OCI-LY7 (cell line): ENCODE measurements around the gene COL4A1. TPM values are rescaled to one million over a fixed set of nuclear protein-coding genes. Genes with fewer than 3 reads are reported as not detected.

Experiments used
- BruUV-seq: library from RNA; stranded (reverse); fragments of 400-500 nt; replicated peaks from 2 replicates; lab custom pipeline; 2021; lab: Mats Ljungman, UMichigan
- CTCF ChIA-PET: fragments of 300-600 bp; sonication (Branson Sonifier 250); formaldehyde crosslinking; loops from one replicate; lab custom pipeline; 2022; ENCODE audit warnings: antibody characterized with exemption; ENCODE audit not compliant: unreplicated experiment; lab: Charles Lee
- POLR2A ChIA-PET: fragments of 300-600 bp; sonication (Branson Sonifier 250); formaldehyde crosslinking; loops from one replicate; lab custom pipeline; 2022; ENCODE audit warnings: antibody characterized with exemption; lab: Charles Lee
- DNase-seq: peaks from one replicate; pipeline ENCODE4 v3.0.0-alpha.2; 2015; ENCODE audit warnings: low spot score
- H2AFZ ChIP-seq: fragments of 200-600 bp; sonication (generic), shearing (Covaris generic); 2 replicates; pipeline ENCODE4 v1.6.1; 2014; ENCODE audit warnings: mild to moderate bottlenecking, antibody characterized with exemption, low read length, moderate library complexity
- H3K27ac ChIP-seq: fragments of 200-600 bp; sonication (generic); 2 replicates; pipeline ENCODE4 v1.5.1; 2014; ENCODE audit warnings: mixed run types, low read depth, mild to moderate bottlenecking, moderate library complexity, low read length, inconsistent platforms; ENCODE audit not compliant: poor library complexity, severe bottlenecking
- H3K36me3 ChIP-seq: fragments of 200-600 bp; sonication (generic); 2 replicates; pipeline ENCODE4 v1.6.1; 2014; ENCODE audit warnings: mild to moderate bottlenecking, antibody characterized with exemption, low read length, moderate library complexity, mixed read lengths; ENCODE audit not compliant: insufficient read depth
- H3K4me1 ChIP-seq: fragments of 200-600 bp; sonication (generic); 2 replicates; pipeline ENCODE4 v1.5.1; 2014; ENCODE audit warnings: mild to moderate bottlenecking, low read length; ENCODE audit not compliant: insufficient read depth, poor library complexity, severe bottlenecking
- H3K4me2 ChIP-seq: fragments of 200-600 bp; sonication (generic); 2 replicates; pipeline ENCODE4 v1.6.1; 2014; ENCODE audit warnings: mild to moderate bottlenecking, low read length
- H3K4me3 ChIP-seq: fragments of 200-600 bp; sonication (generic); 2 replicates; pipeline ENCODE4 v1.5.1; 2014; ENCODE audit warnings: mild to moderate bottlenecking, low read depth, low read length; ENCODE audit not compliant: poor library complexity, severe bottlenecking
- H3K79me2 ChIP-seq: fragments of 200-600 bp; sonication (generic); 2 replicates; pipeline ENCODE4 v1.6.1; 2016; ENCODE audit warnings: low read depth, mild to moderate bottlenecking, low read length, moderate library complexity, mixed read lengths; ENCODE audit not compliant: insufficient read depth
- H3K9me2 ChIP-seq: fragments of 200-600 bp; sonication (generic); 2 replicates; pipeline ENCODE4 v1.6.1; 2016; ENCODE audit warnings: mild to moderate bottlenecking, low read length, mixed read lengths; ENCODE audit not compliant: insufficient read depth
- H3K9me3 ChIP-seq: fragments of 200-600 bp; sonication (generic); 2 replicates; pipeline ENCODE4 v1.6.1; 2014; ENCODE audit warnings: mild to moderate bottlenecking, mixed run types, low read length, mixed read lengths
- H4K20me1 ChIP-seq: fragments of 200-600 bp; sonication (generic); 2 replicates; pipeline ENCODE4 v1.6.1; 2014; ENCODE audit warnings: mild to moderate bottlenecking, antibody characterized with exemption, low read length, moderate library complexity, mixed read lengths; ENCODE audit not compliant: insufficient read depth
- EZH2phosphoT487 ChIP-seq: fragments of 200-600 bp; sonication (generic); IDR thresholded peaks from 2 replicates; pipeline ENCODE4 v1.6.1; 2018; ENCODE audit warnings: low read depth, borderline replicate concordance, mild to moderate bottlenecking, mixed run types, antibody characterized with exemption, low read length, moderate library complexity, mixed read lengths
- intact Hi-C: fragments of 100-400 bp; cut with micrococcal nuclease; formaldehyde crosslinking; loops from one replicate; pipeline ENCODE4 v1.10.0; 2022; ENCODE audit not compliant: unreplicated experiment
- total RNA-seq, 2 experiments: library from RNA; depleted of rRNA in 1 of 2; stranded (reverse); fragments of >200 nt in 1 of 2; shearing (Covaris generic) in 1 of 2; gene quantifications; 2 replicates each; pipeline ENCODE4 v1.2.3, GENCODE V29; 2014 to 2022
- TF ChIP-seq, protein P1 (sequence below): fragments of 200-600 bp; sonication (generic); conservative IDR thresholded peaks from 2 replicates; pipeline ENCODE4 v1.5.1; 2014; ENCODE audit warnings: mild to moderate bottlenecking, antibody characterized with exemption, low read length, moderate library complexity, mixed read lengths

COL4A1 gene
- total RNA-seq, 2 experiments from 2014 or later, result 0.06 TPM; not detected in 1

DNA sequence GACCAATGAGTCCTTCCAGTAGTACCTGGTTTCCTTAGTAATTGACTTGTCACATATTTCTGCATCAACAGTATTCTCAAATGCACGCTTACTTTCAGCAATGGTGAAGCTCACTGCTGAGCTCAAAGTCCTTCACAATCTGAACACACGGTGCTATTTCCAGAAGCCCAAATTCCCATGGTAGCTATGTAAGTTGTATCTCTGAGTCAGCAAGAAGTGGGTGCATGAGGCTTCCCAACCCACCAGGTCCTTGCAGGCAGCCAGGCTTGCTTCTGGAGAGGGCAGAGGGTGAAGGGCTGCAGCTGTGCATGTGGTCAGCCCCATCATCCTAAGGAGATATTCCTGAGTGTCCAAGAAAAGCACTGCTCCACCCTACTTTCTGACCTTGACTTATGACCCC is 25.8 kb upstream of the COL4A1 start:
- Histone ChIP-seq H3K9me2 (no peaks in the 10 kb centered on the region), H3K36me3 (no peaks in the 10 kb centered on the region), H3K9me3 (no peaks in the 10 kb centered on the region), H3K4me3 (no peak overlapping the region), H3K4me2 (no peak overlapping the region), H2AFZ (no peak overlapping the region), H3K4me1 (no peaks in the 10 kb centered on the region), H3K27ac (no peak overlapping the region), H4K20me1 (no peaks in the 10 kb centered on the region), H3K79me2 (no peaks in the 10 kb centered on the region)
- POLR2A ChIA-PET, result no interaction called here
- TF ChIP-seq EZH2phosphoT487, result no peak
- TF ChIP-seq, protein P1, sequence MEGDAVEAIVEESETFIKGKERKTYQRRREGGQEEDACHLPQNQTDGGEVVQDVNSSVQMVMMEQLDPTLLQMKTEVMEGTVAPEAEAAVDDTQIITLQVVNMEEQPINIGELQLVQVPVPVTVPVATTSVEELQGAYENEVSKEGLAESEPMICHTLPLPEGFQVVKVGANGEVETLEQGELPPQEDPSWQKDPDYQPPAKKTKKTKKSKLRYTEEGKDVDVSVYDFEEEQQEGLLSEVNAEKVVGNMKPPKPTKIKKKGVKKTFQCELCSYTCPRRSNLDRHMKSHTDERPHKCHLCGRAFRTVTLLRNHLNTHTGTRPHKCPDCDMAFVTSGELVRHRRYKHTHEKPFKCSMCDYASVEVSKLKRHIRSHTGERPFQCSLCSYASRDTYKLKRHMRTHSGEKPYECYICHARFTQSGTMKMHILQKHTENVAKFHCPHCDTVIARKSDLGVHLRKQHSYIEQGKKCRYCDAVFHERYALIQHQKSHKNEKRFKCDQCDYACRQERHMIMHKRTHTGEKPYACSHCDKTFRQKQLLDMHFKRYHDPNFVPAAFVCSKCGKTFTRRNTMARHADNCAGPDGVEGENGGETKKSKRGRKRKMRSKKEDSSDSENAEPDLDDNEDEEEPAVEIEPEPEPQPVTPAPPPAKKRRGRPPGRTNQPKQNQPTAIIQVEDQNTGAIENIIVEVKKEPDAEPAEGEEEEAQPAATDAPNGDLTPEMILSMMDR, result no peak
- CTCF ChIA-PET, result no interaction called here
- intact Hi-C loops, result no loop called here
- BruUV-seq, result no TSS peak
- no peak for DNase-seq

DNA sequence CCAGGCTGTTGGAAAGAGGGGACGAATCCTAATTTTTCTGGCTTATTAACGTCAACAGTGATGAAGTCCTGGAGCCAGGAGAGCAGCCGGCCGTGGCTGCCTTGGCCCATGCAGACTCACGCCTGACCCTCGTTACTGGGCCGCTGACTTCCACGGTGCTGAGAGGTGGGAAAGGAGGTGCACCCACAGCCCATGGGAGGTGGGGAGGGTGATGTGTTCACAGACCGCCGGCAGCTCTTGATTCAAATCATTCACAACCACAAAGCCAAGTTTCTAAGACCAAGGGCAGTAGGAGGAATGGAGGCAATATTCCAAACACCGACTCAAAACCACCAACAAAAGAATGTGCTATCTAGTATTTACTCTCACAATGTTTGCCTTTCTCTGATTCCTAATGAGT is 24.4 kb upstream of the COL4A1 start:
- ChIA-PET POLR2A (no interaction called here), CTCF (no interaction called here)
- Histone ChIP-seq H3K9me3 (no peaks in the 10 kb centered on the region), H3K36me3 (no peaks in the 10 kb centered on the region), H3K79me2 (no peaks in the 10 kb centered on the region), H2AFZ (no peak overlapping the region), H4K20me1 (no peaks in the 10 kb centered on the region), H3K9me2 (no peaks in the 10 kb centered on the region), H3K4me3 (no peak overlapping the region), H3K4me2 (no peak overlapping the region), H3K27ac (no peak overlapping the region), H3K4me1 (no peaks in the 10 kb centered on the region)
- no peak for DNase-seq
- TF ChIP-seq EZH2phosphoT487, result no peak
- TF ChIP-seq, protein P1, result no peak
- no TSS peak for BruUV-seq
- intact Hi-C loops, result no loop called here

DNA sequence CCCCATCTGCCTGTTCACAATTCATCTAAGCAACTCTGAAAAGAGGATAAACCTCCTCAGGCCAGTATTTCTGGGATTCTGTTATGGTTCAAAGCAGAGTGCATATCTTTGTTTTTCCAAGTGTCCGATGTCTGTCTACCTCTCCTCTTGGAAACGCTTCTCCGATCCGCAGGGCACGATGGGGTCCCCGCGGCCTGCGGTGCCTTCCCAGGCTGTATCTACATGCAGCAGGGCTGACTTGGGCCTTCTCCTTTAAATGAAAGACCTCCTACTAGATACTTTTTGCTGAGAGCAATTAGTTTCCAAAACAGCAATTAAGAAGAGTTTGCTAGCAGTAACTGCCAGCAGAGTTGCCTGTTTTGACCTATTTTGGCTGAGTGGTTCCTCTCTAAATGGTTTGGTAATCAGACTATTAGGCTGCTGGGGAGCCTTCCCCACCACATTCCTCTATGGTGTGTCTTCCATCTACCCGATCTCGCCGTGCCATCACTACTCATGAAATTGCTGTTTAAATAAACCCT is 23.6 kb upstream of the COL4A1 start:
- H3K36me3 ChIP-seq, result no peaks in the 10 kb centered on the region
- H3K9me2 ChIP-seq, result no peaks in the 10 kb centered on the region
- no TSS peak for BruUV-seq
- no peak for DNase-seq
- no peak overlapping the region for H3K4me3 ChIP-seq
- H2AFZ ChIP-seq, result no peak overlapping the region
- intact Hi-C loops, result no loop called here
- no peaks in the 10 kb centered on the region for H3K4me1 ChIP-seq
- H4K20me1 ChIP-seq, result no peaks in the 10 kb centered on the region
- ChIA-PET POLR2A (no interaction called here), CTCF (no interaction called here)
- H3K4me2 ChIP-seq, result no peak overlapping the region
- H3K79me2 ChIP-seq, result no peaks in the 10 kb centered on the region
- TF ChIP-seq, protein P1, result no peak
- no peak for TF ChIP-seq EZH2phosphoT487
- H3K9me3 ChIP-seq, result no peaks in the 10 kb centered on the region
- no peak overlapping the region for H3K27ac ChIP-seq
